ENCODE results near the gene GRIN3B. TPM values are rescaled to one million over a fixed set of nuclear protein-coding genes. Genes with fewer than 3 reads are reported as not detected.

The GRIN3B gene
- total and polyA plus RNA-seq, 9 of the 15 experiments (the other 6 are each of a cell fraction or from before 2014, with no cell fraction given), result 0.06 to 0.95 (median 0.19) TPM; not detected in 6

DNA sequence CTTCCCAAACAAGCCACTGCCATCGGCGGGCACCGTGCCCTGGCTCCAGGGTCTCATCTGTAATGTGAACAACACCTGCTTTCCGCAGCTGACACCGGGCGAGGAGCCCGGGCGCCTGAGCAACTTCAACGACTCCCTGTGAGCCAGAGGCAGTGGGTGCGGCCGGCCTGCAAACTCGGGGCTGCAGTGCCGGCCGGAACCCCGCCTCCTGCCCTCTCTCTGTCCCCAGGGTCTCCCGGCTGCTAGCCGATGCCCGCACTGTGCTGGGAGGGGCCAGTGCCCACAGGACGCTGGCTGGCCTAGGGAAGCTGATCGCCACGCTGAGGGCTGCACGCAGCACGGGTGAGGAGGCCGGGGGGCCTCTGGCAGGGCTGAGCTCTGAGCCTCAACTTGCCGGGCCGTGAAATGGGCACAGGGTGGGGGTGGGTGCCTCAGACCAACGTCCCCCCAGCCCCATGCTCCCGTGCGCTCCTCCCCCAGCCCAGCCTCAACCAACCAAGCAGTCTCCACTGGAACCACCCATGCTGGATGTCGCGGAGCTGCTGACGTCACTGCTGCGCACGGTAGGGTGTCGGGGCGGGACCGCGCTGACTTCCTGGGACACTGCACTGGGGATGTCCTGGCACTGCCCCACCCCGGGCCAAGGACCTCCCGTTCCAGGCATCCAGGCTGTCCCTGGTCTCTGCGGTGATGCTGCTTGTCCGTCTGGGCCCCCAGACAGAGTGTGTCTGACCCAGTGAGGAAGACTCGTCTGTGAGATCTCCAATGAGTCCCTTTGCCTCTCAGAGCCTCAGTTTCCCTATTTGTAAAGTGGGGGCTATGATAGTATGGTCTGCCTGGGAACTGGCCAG lies 41.8 kb downstream of the GRIN3B start (continued):
- TF ChIP-seq ZNF445 (CRISPR knock-in tag; IDR thresholded peaks at IDR 0.05; ENCODE audit: low read depth) (no peak), ILF3 (IDR thresholded peaks at IDR 0.05; ENCODE audit: borderline replicate concordance) (no peak), MTA2 (IDR thresholded peaks at IDR 0.05; ENCODE audit: low read depth) (no peak), RHOXF2B (CRISPR knock-in tag; conservative IDR thresholded peaks at IDR 0.05) (no peak), ZNF140 (CRISPR knock-in tag; IDR thresholded peaks at IDR 0.05) (no peak), NFIC (IDR thresholded peaks at IDR 0.05) (no peak), SPI1 (IDR thresholded peaks at IDR 0.05; ENCODE audit: borderline replicate concordance, low read depth, low read length) (no peak), CBFB (CRISPR knock-in tag; IDR thresholded peaks at IDR 0.05) (no peak; the same call in 1 of the 2 replicates), RBM14 (IDR thresholded peaks at IDR 0.05; ENCODE audit: borderline replicate concordance, insufficient read depth, low read depth, low read length) (no peak), NCOA6 (IDR thresholded peaks at IDR 0.05) (no peak), FUS (optimal IDR thresholded peaks at IDR 0.05; ENCODE audit: low read depth, low read length) (no peak), ZNF347 (CRISPR knock-in tag; IDR thresholded peaks at IDR 0.05; ENCODE audit: low read depth) (no peak), U2AF2 (optimal IDR thresholded peaks at IDR 0.05; ENCODE audit: low read depth, low read length) (no peak), KLF6 (CRISPR knock-in tag; IDR thresholded peaks at IDR 0.05; ENCODE audit: borderline replicate concordance) (no peak), ZNF586 (CRISPR knock-in tag; conservative IDR thresholded peaks at IDR 0.05) (no peak)
- TF ChIP-seq, protein P1, sequence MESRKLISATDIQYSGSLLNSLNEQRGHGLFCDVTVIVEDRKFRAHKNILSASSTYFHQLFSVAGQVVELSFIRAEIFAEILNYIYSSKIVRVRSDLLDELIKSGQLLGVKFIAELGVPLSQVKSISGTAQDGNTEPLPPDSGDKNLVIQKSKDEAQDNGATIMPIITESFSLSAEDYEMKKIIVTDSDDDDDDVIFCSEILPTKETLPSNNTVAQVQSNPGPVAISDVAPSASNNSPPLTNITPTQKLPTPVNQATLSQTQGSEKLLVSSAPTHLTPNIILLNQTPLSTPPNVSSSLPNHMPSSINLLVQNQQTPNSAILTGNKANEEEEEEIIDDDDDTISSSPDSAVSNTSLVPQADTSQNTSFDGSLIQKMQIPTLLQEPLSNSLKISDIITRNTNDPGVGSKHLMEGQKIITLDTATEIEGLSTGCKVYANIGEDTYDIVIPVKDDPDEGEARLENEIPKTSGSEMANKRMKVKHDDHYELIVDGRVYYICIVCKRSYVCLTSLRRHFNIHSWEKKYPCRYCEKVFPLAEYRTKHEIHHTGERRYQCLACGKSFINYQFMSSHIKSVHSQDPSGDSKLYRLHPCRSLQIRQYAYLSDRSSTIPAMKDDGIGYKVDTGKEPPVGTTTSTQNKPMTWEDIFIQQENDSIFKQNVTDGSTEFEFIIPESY (CRISPR knock-in tag; IDR thresholded peaks at IDR 0.05), result no peak; the same call in 1 of the 2 replicates
- TF ChIP-seq, protein P2, sequence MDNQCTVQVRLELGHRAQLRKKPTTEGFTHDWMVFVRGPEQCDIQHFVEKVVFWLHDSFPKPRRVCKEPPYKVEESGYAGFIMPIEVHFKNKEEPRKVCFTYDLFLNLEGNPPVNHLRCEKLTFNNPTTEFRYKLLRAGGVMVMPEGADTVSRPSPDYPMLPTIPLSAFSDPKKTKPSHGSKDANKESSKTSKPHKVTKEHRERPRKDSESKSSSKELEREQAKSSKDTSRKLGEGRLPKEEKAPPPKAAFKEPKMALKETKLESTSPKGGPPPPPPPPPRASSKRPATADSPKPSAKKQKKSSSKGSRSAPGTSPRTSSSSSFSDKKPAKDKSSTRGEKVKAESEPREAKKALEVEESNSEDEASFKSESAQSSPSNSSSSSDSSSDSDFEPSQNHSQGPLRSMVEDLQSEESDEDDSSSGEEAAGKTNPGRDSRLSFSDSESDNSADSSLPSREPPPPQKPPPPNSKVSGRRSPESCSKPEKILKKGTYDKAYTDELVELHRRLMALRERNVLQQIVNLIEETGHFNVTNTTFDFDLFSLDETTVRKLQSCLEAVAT (IDR thresholded peaks at IDR 0.05), result peak in 1 of 2 experiments; percentile 65; a peak in 1 of 4 replicates
- TF ChIP-seq, protein P3, sequence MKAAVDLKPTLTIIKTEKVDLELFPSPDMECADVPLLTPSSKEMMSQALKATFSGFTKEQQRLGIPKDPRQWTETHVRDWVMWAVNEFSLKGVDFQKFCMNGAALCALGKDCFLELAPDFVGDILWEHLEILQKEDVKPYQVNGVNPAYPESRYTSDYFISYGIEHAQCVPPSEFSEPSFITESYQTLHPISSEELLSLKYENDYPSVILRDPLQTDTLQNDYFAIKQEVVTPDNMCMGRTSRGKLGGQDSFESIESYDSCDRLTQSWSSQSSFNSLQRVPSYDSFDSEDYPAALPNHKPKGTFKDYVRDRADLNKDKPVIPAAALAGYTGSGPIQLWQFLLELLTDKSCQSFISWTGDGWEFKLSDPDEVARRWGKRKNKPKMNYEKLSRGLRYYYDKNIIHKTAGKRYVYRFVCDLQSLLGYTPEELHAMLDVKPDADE (conservative IDR thresholded peaks at IDR 0.05; ENCODE audit: control insufficient read depth, low read depth, low read length), result peak; percentile 69; the same call in 1 of the 2 replicates
- TF ChIP-seq, protein P4, sequence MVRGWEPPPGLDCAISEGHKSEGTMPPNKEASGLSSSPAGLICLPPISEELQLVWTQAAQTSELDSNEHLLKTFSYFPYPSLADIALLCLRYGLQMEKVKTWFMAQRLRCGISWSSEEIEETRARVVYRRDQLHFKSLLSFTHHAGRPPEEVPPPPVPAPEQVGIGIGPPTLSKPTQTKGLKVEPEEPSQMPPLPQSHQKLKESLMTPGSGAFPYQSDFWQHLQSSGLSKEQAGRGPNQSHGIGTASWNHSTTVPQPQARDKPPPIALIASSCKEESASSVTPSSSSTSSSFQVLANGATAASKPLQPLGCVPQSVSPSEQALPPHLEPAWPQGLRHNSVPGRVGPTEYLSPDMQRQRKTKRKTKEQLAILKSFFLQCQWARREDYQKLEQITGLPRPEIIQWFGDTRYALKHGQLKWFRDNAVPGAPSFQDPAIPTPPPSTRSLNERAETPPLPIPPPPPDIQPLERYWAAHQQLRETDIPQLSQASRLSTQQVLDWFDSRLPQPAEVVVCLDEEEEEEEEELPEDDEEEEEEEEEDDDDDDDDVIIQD (CRISPR knock-in tag; IDR thresholded peaks at IDR 0.05), result no peak
- TF ChIP-seq, protein P5, sequence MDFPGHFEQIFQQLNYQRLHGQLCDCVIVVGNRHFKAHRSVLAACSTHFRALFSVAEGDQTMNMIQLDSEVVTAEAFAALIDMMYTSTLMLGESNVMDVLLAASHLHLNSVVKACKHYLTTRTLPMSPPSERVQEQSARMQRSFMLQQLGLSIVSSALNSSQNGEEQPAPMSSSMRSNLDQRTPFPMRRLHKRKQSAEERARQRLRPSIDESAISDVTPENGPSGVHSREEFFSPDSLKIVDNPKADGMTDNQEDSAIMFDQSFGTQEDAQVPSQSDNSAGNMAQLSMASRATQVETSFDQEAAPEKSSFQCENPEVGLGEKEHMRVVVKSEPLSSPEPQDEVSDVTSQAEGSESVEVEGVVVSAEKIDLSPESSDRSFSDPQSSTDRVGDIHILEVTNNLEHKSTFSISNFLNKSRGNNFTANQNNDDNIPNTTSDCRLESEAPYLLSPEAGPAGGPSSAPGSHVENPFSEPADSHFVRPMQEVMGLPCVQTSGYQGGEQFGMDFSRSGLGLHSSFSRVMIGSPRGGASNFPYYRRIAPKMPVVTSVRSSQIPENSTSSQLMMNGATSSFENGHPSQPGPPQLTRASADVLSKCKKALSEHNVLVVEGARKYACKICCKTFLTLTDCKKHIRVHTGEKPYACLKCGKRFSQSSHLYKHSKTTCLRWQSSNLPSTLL (IDR thresholded peaks at IDR 0.05), result no peak; the same call in 1 of the 2 replicates

All from K562 (cell line).